ENCODE results near the gene POLR3F. TPM values are rescaled to one million over a fixed set of nuclear protein-coding genes. Genes with fewer than 3 reads are reported as not detected.

POLR3F gene
- polyA plus RNA-seq, 1 donor from 2014 or later = 47.3 TPM

- Histone ChIP-seq H2AFZ (ENCODE audit: low read depth, low read length) (no peak overlapping the region), H3K27me3 (ENCODE audit: insufficient read depth, low read depth, low read length) (no peaks in the 10 kb centered on the region), H3K36me3 (ENCODE audit: insufficient read depth, low read length) (no peaks in the 10 kb centered on the region), H3K79me2 (replicated peaks; ENCODE audit: insufficient read depth, low read length) (no peaks in the 10 kb centered on the region), H3K27ac (ENCODE audit: low read length) (no peak overlapping the region), H3K9ac (ENCODE audit: low read length) (no peak overlapping the region), H3K9me3 (ENCODE audit: low read length) (no peaks in the 10 kb centered on the region), H4K20me1 (ENCODE audit: insufficient read depth) (no peaks in the 10 kb centered on the region), H3K9me2 (ENCODE audit: insufficient read depth, low read length) (no peaks in the 10 kb centered on the region), H3K4me2 (ENCODE audit: low read length) (no peak overlapping the region), H3F3A (ENCODE audit: insufficient read depth, low read length, poor library complexity, severe bottlenecking) (no peaks in the 10 kb centered on the region), H3K4me3 (ENCODE audit: low read length) (no peak overlapping the region)
- TF ChIP-seq CTCF (IDR thresholded peaks at IDR 0.05; ENCODE audit: poor library complexity, severe bottlenecking) (no peak), SMC3 (conservative IDR thresholded peaks at IDR 0.05; ENCODE audit: poor library complexity) (no peak), EZH2 (IDR thresholded peaks at IDR 0.05; ENCODE audit: borderline replicate concordance, insufficient read depth, low read length, poor library complexity, severe bottlenecking) (no peak), MXI1 (conservative IDR thresholded peaks at IDR 0.05; ENCODE audit: poor library complexity, severe bottlenecking) (no peak), REST (IDR thresholded peaks at IDR 0.05; ENCODE audit: borderline replicate concordance) (no peak), EP300 (conservative IDR thresholded peaks at IDR 0.05; ENCODE audit: poor library complexity, severe bottlenecking) (no peak), RAD21 (conservative IDR thresholded peaks at IDR 0.05) (no peak), TAF1 (IDR thresholded peaks at IDR 0.05; ENCODE audit: low read depth) (no peak), POLR2AphosphoS5 (IDR thresholded peaks at IDR 0.05) (no peak)
Observed at GRCh38 chr20:18481596-18481995, 14.4 kb downstream of the POLR3F start.

- TF ChIP-seq REST (IDR thresholded peaks at IDR 0.05; ENCODE audit: borderline replicate concordance) (no peak), EZH2 (IDR thresholded peaks at IDR 0.05; ENCODE audit: borderline replicate concordance, insufficient read depth, low read length, poor library complexity, severe bottlenecking) (no peak), CTCF (IDR thresholded peaks at IDR 0.05; ENCODE audit: poor library complexity, severe bottlenecking) (no peak), EP300 (conservative IDR thresholded peaks at IDR 0.05; ENCODE audit: poor library complexity, severe bottlenecking) (no peak), POLR2AphosphoS5 (IDR thresholded peaks at IDR 0.05) (no peak), MXI1 (conservative IDR thresholded peaks at IDR 0.05; ENCODE audit: poor library complexity, severe bottlenecking) (no peak), TAF1 (IDR thresholded peaks at IDR 0.05; ENCODE audit: low read depth) (no peak), SMC3 (conservative IDR thresholded peaks at IDR 0.05; ENCODE audit: poor library complexity) (no peak)
- H4K20me1 ChIP-seq (ENCODE audit: insufficient read depth) = no peaks in the 10 kb centered on the region
- peaks cover 8% of the 10 kb centered on the region for H3K36me3 ChIP-seq (ENCODE audit: insufficient read depth, low read length)
- H3K9me3 ChIP-seq (ENCODE audit: low read length) = no peaks in the 10 kb centered on the region
- H3K9ac ChIP-seq (ENCODE audit: low read length) = no peak overlapping the region
- no peaks in the 10 kb centered on the region for H3K79me2 ChIP-seq (replicated peaks; ENCODE audit: insufficient read depth, low read length)
- no peaks in the 10 kb centered on the region for H3K27me3 ChIP-seq (ENCODE audit: insufficient read depth, low read depth, low read length)
- no peak overlapping the region for H2AFZ ChIP-seq (ENCODE audit: low read depth, low read length)
- no peak overlapping the region for H3K4me3 ChIP-seq (ENCODE audit: low read length)
- H3K27ac ChIP-seq (ENCODE audit: low read length) = no peak overlapping the region
- no peak overlapping the region for H3K4me2 ChIP-seq (ENCODE audit: low read length)
- H3F3A ChIP-seq (ENCODE audit: insufficient read depth, low read length, poor library complexity, severe bottlenecking) = no peaks in the 10 kb centered on the region
- H3K9me2 ChIP-seq (ENCODE audit: insufficient read depth, low read length) = no peaks in the 10 kb centered on the region
Observed at GRCh38 chr20:18488301-18488700, 21.1 kb downstream of the POLR3F start.

Data from neural cell (in vitro differentiated cells).